Liver (tissue), 9 donors: ENCODE data around the gene FER1L5. TPM values are rescaled to one million over a fixed set of nuclear protein-coding genes. Genes with fewer than 3 reads are reported as not detected.

ENCODE experiments used
- DNase-seq: peaks from one replicate; pipeline ENCODE4 v3.0.0-alpha.2; 2017; ENCODE audit warnings: low spot score
- H3K27ac ChIP-seq, 2 donors: one replicate each; pipeline ENCODE4 v1.7.0; 2013; ENCODE audit warnings: inconsistent platforms in 2 of 2, low read length in 2 of 2, control low read depth in 1 of 2, low read depth in 1 of 2, mild to moderate bottlenecking in 1 of 2
- H3K27me3 ChIP-seq, 4 donors: one replicate each; pipeline versions ENCODE4 v1.6.1 to v1.7.0; 2013; ENCODE audit warnings: low read length in 3 of 4, inconsistent platforms in 1 of 4, mild to moderate bottlenecking in 1 of 4, moderate library complexity in 1 of 4; ENCODE audit not compliant: control insufficient read depth in 4 of 4, insufficient read depth in 4 of 4
- H3K36me3 ChIP-seq, 4 donors: one replicate each; pipeline versions ENCODE4 v1.6.1 to v1.7.0; 2013; ENCODE audit warnings: low read length in 3 of 4, mild to moderate bottlenecking in 3 of 4, low read depth in 1 of 4, moderate library complexity in 1 of 4; ENCODE audit not compliant: control insufficient read depth in 4 of 4, insufficient read depth in 3 of 4
- H3K4me1 ChIP-seq, 4 donors: one replicate each; pipeline versions ENCODE4 v1.6.1 to v1.7.0; 2013; ENCODE audit warnings: low read length in 3 of 4, mild to moderate bottlenecking in 3 of 4, moderate library complexity in 1 of 4; ENCODE audit not compliant: control insufficient read depth in 4 of 4, insufficient read depth in 4 of 4
- H3K4me3 ChIP-seq, 3 donors: one replicate each; pipeline versions ENCODE4 v1.6.1 to v1.7.0; 2013; ENCODE audit warnings: low read length in 3 of 3, control low read depth in 1 of 3, low read depth in 1 of 3, mild to moderate bottlenecking in 1 of 3
- H3K9ac ChIP-seq, 2 donors: one replicate each; pipeline ENCODE4 v1.7.0; 2013; ENCODE audit warnings: low read length in 2 of 2, mild to moderate bottlenecking in 2 of 2, moderate library complexity in 2 of 2, control low read depth in 1 of 2, low read depth in 1 of 2
- H3K9me3 ChIP-seq, 4 donors: one replicate each; pipeline versions ENCODE4 v1.6.1 to v1.7.0; 2013; ENCODE audit warnings: low read length in 3 of 4; ENCODE audit not compliant: control insufficient read depth in 4 of 4
- EGR1 ChIP-seq, 2 donors: IDR thresholded peaks; 2 replicates each; pipeline ENCODE4 v1.6.1; 2016 to 2018; ENCODE audit warnings: antibody characterized with exemption in 2 of 2, low read depth in 2 of 2
- FOXA1 ChIP-seq: IDR thresholded peaks from 2 replicates; pipeline ENCODE4 v1.6.1; 2016; ENCODE audit warnings: antibody characterized with exemption
- FOXA2 ChIP-seq: IDR thresholded peaks from 2 replicates; pipeline ENCODE4 v1.6.1; 2016; ENCODE audit warnings: antibody characterized with exemption
- GABPA ChIP-seq, 2 donors: IDR thresholded peaks in 1 of 2; conservative IDR thresholded peaks in 1 of 2; 2 replicates each; pipeline ENCODE4 v1.6.1; 2016; ENCODE audit warnings: antibody characterized with exemption in 2 of 2, mild to moderate bottlenecking in 1 of 2, moderate library complexity in 1 of 2
- HNF4A ChIP-seq, 2 donors: conservative IDR thresholded peaks; 2 replicates each; pipeline ENCODE4 v1.6.1; 2016; ENCODE audit warnings: antibody characterized with exemption in 2 of 2, mild to moderate bottlenecking in 2 of 2
- HNF4G ChIP-seq: IDR thresholded peaks from 2 replicates; pipeline ENCODE4 v1.6.1; 2016; ENCODE audit warnings: antibody characterized with exemption
- JUND ChIP-seq, 2 donors: IDR thresholded peaks; 2 replicates each; pipeline ENCODE4 v1.6.1; 2016; ENCODE audit warnings: antibody characterized with exemption in 2 of 2
- NR2F2 ChIP-seq: IDR thresholded peaks from 2 replicates; pipeline ENCODE4 v1.6.1; 2016; ENCODE audit warnings: antibody characterized with exemption
- RAD21 ChIP-seq, 2 donors: IDR thresholded peaks; 2 replicates each; pipeline ENCODE4 v1.6.1; 2016; ENCODE audit warnings: antibody characterized with exemption in 2 of 2, mild to moderate bottlenecking in 2 of 2
- RXRA ChIP-seq, 2 donors: IDR thresholded peaks; 2 replicates each; pipeline ENCODE4 v1.6.1; 2017 to 2018; ENCODE audit warnings: antibody characterized with exemption in 2 of 2, mild to moderate bottlenecking in 1 of 2
- SP1 ChIP-seq: IDR thresholded peaks from 2 replicates; pipeline ENCODE4 v1.6.1; 2018; ENCODE audit warnings: antibody characterized with exemption, mild to moderate bottlenecking
- TAF1 ChIP-seq: conservative IDR thresholded peaks from 2 replicates; pipeline ENCODE4 v1.6.1; 2016; ENCODE audit warnings: antibody characterized with exemption, mild to moderate bottlenecking
- YY1 ChIP-seq: IDR thresholded peaks from 2 replicates; pipeline ENCODE4 v1.6.1; 2016; ENCODE audit warnings: antibody characterized with exemption, mild to moderate bottlenecking
- WGBS: extraction: QIAGEN DNeasy Blood & Tissue Kit; methylation state at CpG from one replicate; pipeline ENCODE4 v1.1.7; 2013; 5-methylcytosine and 5-hydroxymethylcytosine counted together
- polyA plus RNA-seq, 2 donors: library from polyadenylated mRNA; stranded (reverse) in 1 of 2; unstranded in 1 of 2; fragments of 200-250 nt in 1 of 2; fragments of >200 nt in 1 of 2; fragmentation: Nextera tagmentation in 1 of 2; extraction: Ambion mirVana in 1 of 2; gene quantifications; one replicate each; pipeline versions ENCODE4 v1.2.1 to v1.2.3, GENCODE V29; 2013 to 2015
- total RNA-seq, 2 donors: library from RNA; depleted of rRNA; stranded (reverse); fragments of >200 nt; gene quantifications; one replicate each; pipeline ENCODE4 v1.2.3, GENCODE V29; 2014
- TF ChIP-seq, protein P1 (sequence below): IDR thresholded peaks from 2 replicates; pipeline ENCODE4 v1.6.1; 2016; ENCODE audit warnings: antibody characterized with exemption
- TF ChIP-seq, protein P2 (sequence below): IDR thresholded peaks from 2 replicates; pipeline ENCODE4 v1.6.1; 2016; ENCODE audit warnings: antibody characterized with exemption, mild to moderate bottlenecking
- TF ChIP-seq, protein P3 (sequence below): IDR thresholded peaks from 2 replicates; pipeline ENCODE4 v1.6.1; 2016; ENCODE audit warnings: antibody characterized with exemption
- TF ChIP-seq, protein P4 (sequence below): fragments of 150-350 bp; IDR thresholded peaks from 2 replicates; pipeline ENCODE4 v1.5.1; 2017; ENCODE audit warnings: improper control_type of control experiment, low read depth, low read length; ENCODE audit not compliant: missing input control
- TF ChIP-seq, protein P5 (sequence below): IDR thresholded peaks from 2 replicates; pipeline ENCODE4 v1.6.1; 2016; ENCODE audit warnings: antibody characterized with exemption
- donor health status: healthy.
- donor health status: healthy.
- donor health status: healthy.
- donor health status: healthy.
- donor health status: healthy.

Gene FER1L5
- total and polyA plus RNA-seq, 4 donors = under 0.01 TPM; not detected in 3

DNA sequence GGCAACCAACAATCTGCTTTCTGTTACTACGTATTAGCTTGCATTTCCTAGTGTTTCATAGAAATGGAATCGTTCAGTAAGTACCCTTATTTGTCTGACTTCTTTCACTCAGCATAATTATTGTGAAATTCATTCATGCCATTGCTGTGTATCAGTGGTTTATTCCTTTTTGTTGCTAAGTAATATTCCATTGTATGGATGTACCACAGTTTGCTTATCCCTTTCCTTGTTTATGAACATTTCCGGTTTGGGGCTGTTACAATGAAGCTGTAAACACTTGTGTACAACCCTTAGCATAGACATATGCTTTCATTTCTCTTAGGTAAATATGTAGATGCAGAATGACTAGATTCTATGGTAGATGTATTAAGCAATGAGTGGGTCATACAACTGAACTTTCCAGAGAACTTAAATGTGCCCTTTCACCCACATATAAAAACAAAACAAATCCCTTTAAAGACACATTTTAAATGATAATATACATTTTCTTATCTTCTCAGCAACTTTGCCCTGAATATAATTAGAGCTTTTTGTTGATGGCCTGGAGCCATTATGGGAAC, 21.9 kb downstream of the FER1L5 start:
- no peak for DNase-seq
- Histone ChIP-seq H3K9ac (no peak overlapping the region), H3K4me1 (no peaks in the 10 kb centered on the region), H3K4me3 (no peak overlapping the region), H3K9me3 (peaks cover 0 to 4% (median 0%) of the 10 kb centered on the region in 4 donors), H3K27ac (no peak overlapping the region), H3K27me3 (no peaks in the 10 kb centered on the region), H3K36me3 (no peaks in the 10 kb centered on the region)
- WGBS = 93% methylated on average over 3 of the region's 3 CpGs
- TF ChIP-seq SP1 (no peak), RAD21 (IDR thresholded peaks at IDR 0.05) (no peak), FOXA1 (no peak), TAF1 (no peak), FOXA2 (no peak), EGR1 (IDR thresholded peaks at IDR 0.05; ENCODE audit: low read depth in 2 of 2) (no peak), GABPA (IDR thresholded peaks at IDR 0.05 in 1 of 2, conservative IDR thresholded peaks at IDR 0.05 in 1 of 2) (no peak), RXRA (IDR thresholded peaks at IDR 0.05) (no peak), YY1 (no peak), HNF4A (conservative IDR thresholded peaks at IDR 0.05) (no peak), JUND (IDR thresholded peaks at IDR 0.05) (no peak), NR2F2 (no peak), HNF4G (no peak)
- TF ChIP-seq, protein P1, sequence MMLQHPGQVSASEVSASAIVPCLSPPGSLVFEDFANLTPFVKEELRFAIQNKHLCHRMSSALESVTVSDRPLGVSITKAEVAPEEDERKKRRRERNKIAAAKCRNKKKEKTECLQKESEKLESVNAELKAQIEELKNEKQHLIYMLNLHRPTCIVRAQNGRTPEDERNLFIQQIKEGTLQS = no peak
- TF ChIP-seq, protein P2, sequence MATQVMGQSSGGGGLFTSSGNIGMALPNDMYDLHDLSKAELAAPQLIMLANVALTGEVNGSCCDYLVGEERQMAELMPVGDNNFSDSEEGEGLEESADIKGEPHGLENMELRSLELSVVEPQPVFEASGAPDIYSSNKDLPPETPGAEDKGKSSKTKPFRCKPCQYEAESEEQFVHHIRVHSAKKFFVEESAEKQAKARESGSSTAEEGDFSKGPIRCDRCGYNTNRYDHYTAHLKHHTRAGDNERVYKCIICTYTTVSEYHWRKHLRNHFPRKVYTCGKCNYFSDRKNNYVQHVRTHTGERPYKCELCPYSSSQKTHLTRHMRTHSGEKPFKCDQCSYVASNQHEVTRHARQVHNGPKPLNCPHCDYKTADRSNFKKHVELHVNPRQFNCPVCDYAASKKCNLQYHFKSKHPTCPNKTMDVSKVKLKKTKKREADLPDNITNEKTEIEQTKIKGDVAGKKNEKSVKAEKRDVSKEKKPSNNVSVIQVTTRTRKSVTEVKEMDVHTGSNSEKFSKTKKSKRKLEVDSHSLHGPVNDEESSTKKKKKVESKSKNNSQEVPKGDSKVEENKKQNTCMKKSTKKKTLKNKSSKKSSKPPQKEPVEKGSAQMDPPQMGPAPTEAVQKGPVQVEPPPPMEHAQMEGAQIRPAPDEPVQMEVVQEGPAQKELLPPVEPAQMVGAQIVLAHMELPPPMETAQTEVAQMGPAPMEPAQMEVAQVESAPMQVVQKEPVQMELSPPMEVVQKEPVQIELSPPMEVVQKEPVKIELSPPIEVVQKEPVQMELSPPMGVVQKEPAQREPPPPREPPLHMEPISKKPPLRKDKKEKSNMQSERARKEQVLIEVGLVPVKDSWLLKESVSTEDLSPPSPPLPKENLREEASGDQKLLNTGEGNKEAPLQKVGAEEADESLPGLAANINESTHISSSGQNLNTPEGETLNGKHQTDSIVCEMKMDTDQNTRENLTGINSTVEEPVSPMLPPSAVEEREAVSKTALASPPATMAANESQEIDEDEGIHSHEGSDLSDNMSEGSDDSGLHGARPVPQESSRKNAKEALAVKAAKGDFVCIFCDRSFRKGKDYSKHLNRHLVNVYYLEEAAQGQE = no peak
- TF ChIP-seq, protein P3, sequence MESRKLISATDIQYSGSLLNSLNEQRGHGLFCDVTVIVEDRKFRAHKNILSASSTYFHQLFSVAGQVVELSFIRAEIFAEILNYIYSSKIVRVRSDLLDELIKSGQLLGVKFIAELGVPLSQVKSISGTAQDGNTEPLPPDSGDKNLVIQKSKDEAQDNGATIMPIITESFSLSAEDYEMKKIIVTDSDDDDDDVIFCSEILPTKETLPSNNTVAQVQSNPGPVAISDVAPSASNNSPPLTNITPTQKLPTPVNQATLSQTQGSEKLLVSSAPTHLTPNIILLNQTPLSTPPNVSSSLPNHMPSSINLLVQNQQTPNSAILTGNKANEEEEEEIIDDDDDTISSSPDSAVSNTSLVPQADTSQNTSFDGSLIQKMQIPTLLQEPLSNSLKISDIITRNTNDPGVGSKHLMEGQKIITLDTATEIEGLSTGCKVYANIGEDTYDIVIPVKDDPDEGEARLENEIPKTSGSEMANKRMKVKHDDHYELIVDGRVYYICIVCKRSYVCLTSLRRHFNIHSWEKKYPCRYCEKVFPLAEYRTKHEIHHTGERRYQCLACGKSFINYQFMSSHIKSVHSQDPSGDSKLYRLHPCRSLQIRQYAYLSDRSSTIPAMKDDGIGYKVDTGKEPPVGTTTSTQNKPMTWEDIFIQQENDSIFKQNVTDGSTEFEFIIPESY = no peak
- TF ChIP-seq, protein P4, sequence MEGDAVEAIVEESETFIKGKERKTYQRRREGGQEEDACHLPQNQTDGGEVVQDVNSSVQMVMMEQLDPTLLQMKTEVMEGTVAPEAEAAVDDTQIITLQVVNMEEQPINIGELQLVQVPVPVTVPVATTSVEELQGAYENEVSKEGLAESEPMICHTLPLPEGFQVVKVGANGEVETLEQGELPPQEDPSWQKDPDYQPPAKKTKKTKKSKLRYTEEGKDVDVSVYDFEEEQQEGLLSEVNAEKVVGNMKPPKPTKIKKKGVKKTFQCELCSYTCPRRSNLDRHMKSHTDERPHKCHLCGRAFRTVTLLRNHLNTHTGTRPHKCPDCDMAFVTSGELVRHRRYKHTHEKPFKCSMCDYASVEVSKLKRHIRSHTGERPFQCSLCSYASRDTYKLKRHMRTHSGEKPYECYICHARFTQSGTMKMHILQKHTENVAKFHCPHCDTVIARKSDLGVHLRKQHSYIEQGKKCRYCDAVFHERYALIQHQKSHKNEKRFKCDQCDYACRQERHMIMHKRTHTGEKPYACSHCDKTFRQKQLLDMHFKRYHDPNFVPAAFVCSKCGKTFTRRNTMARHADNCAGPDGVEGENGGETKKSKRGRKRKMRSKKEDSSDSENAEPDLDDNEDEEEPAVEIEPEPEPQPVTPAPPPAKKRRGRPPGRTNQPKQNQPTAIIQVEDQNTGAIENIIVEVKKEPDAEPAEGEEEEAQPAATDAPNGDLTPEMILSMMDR = no peak
- TF ChIP-seq, protein P5, sequence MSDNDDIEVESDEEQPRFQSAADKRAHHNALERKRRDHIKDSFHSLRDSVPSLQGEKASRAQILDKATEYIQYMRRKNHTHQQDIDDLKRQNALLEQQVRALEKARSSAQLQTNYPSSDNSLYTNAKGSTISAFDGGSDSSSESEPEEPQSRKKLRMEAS = no peak
